LHCN-M2 (cell line): ENCODE data around the gene TBXAS1. TPM values are rescaled to one million over a fixed set of nuclear protein-coding genes. Genes with fewer than 3 reads are reported as not detected.

Experiments used
- DNase-seq: peaks from one replicate; pipeline ENCODE4 v3.0.0-alpha.2; 2012; ENCODE audit warnings: low read depth
- total RNA-seq: library from RNA; depleted of rRNA; stranded (reverse); fragments of >200 nt; gene quantifications from 2 replicates; pipeline ENCODE4 v1.2.3, GENCODE V29; 2014

TBXAS1 gene
- total RNA-seq, 1 experiment from 2014 or later: 8.4 TPM

- DNase-seq: no peak
Measured at GRCh38 chr7:139999516-139999915, 170.5 kb downstream of the TBXAS1 start.

GRCh38 chr7:140000666-140001268, 171.7 kb downstream of the TBXAS1 start:
- DNase-seq: no peak

GRCh38 chr7:140003913-140004382, 174.9 kb downstream of the TBXAS1 start:
- peak; percentile 76 for DNase-seq

GRCh38 chr7:140004672-140005071, 175.6 kb downstream of the TBXAS1 start:
- DNase-seq: no peak

DNA sequence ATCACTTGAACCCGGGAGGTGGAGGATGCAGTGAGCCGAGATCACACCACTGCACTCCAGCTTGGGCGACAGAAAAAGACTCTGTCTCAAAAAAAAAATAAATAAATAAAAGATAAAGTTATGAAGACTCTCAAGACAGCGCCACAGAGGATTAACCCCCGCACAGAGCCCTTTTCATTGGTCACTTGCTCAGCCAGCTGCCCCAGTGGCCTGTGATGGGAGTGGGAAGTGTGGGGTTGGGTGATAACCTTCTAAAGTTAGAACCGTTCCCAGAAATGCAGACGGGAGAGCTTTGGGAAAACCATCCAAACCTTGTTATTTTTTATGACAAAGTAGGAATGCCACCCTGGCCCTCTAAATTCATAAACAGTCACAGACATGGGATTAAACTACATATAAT, 176.3 kb downstream of the TBXAS1 start:
- no peak for DNase-seq

DNA sequence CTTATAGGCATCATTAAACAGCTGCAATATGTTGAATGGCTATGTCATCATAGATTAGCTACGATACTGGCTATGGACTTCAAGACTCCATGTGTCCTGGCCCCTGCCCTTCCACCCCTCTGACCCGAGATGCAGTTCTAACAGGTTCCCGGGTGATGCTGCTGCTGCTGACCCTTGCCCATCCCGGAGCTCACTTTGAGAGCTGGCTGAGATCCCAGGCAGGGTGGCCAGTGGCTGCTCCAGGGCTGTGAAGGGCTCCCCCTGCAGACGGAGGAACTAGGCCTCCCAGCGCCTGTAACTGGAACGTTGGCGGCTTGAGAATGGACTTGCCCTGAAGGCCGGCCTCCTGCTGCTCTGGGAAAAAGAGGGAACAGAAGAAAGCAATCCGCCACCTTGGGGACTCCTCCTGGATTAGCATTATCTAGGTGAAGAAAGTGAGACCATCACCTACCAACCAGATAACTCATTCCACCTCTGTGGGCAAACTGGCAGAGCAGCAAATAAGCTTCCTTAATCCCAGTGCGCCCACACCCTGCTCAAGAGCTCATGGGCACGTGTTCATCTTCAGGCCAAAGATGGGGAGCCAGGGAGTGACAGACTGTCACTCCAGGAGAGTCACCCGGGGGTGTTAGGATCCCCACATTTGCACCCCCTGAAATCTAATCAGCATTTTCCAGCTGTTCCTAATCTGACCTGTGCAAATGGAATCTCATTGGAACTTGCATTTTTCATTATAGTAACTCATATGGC, 176.9 kb downstream of the TBXAS1 start:
- peak; percentile 26 for DNase-seq

DNA sequence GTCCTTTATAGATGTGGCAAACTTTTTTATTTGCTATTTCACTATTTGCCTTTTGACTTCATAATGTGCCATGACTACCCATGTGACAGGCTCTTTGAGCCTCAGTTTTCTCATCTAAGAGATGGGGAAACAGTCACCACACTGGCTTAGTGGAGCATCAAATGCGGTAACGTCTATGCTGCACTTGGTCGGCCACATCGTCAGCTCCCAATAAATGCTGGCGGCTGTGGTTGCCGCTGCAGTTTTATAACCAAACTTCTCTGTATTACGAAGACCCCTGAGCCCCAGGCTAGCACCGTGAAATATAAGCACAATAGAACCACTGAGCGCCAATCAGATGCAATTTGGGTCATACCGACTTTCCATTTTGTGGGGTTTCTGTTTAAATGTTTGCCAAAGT, 177.5 kb downstream of the TBXAS1 start:
- DNase-seq: no peak

DNA sequence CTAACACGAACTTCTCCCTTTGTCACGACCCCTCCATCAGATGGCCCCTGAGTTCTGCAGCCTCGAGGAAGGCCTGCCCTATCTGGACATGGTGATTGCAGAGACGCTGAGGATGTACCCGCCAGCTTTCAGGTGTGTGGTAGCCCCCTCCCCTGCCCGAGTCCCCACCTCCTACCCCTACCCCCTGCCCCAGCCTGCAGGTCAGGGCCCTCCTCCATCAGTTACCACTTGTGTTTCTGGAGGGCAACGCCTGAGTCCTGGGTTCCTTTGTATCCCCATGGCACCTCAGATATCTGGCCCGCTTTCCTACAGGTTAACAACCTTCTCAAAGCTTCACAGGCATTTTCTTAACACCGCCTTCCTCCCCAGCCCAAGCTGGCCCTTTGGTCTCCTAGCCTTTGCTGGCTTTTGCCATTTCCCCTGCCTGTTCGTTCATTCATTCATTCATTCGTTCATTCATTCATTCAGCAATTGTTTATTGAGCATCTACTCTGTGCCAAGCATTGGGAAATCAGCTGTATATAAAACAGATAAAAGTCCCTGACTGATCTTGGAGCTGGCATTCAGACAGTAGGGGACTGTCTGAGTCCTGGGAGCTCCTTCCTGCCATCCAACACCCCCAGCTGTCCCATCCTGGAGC, 178.1 kb downstream of the TBXAS1 start:
- no peak for DNase-seq

GRCh38 chr7:140008755-140009610, 179.9 kb downstream of the TBXAS1 start:
- no peak for DNase-seq

DNA sequence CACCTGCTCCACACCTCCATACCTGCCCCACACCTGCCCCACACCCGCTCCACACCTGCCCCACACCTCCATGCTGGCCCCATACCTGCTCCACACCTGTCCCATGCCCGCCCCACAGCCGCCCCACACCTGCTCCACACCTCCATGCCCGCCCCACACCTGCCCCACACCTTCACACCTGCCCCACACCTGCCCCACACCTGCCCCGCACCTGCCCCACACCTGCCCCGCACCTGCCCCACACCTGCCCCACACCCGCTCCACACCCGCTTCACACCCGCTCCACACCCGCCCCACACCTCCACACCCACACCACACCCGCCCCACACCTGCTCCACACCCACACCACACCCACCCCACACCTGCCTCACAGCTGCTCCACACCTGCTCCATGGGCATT, 180.7 kb downstream of the TBXAS1 start:
- DNase-seq: no peak

DNA sequence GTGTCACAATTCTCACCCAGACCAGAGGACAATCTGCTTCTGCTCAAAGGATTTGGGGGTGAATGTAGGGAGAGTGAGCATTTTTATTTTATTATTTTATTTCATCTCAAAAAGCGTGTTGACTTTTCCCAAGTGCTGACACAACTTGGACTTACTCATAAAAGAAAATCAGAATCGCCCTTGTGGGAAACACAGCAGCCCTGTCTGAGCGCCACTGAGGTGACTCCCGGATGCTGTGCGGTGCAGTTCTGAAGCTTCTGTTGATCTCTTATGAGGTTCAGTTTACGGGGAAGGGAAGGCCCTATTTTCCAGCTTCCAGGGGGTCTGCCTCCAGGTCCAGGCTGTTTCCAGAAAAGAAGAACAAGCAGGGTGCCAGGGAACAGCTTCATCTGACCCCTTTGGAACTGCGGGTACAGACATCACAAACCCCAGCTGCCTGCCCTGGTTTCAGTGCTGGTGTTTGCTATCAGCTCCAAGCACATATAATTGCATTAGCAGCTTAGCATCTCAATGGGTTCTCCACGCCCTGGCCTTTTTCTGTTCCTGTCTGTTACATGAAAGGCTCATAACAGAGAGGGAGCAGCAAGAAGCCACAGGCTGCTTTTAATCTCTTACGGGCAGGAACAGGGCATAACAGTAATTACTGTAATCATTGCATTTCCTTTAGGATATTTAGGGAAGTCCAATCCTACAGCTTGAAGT, 181.3 kb downstream of the TBXAS1 start:
- DNase-seq: no peak

GRCh38 chr7:140013676-140014075, 184.6 kb downstream of the TBXAS1 start:
- DNase-seq: no peak

DNA sequence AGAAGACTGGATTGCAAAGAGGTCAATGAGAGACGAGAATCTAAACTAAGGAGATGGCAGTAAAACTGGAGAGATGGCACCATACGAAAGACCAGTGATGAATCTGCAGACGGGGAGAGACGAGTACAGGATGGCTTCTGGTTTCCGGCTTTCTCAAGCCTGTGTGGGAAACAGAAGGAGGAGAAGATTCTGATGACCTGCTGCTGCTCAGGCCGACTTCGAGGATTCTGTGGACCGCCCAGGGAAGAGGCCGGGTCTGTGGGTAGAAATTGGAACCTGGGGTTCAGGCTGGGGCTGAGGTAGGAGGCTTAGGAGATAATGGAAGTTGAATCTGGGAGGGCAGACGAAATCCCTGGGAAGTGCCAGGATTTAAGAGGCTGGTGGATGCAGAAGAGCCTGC, 185.1 kb downstream of the TBXAS1 start:
- no peak for DNase-seq

- no peak for DNase-seq
Measured at GRCh38 chr7:140015471-140015970, 186.5 kb downstream of the TBXAS1 start.

DNA sequence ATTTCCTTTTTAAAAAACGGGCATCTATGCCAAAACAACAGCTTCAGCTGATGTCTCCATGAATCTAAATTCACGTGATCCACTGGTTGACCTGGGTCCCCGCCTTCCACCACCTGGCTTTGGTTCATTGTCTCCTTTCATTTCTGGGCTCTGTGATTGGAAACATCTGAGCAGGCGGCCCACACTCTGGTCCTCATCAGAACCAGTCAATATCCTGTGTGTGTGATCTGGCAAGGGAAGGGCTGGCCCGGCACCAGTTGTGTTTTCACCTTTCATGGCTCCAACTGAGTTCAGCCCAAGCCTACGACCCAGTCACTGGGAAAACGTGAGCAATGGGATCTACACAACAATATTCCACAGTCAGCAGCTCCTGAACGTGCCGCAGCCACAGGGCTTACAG, 187.5 kb downstream of the TBXAS1 start:
- DNase-seq: no peak

DNA sequence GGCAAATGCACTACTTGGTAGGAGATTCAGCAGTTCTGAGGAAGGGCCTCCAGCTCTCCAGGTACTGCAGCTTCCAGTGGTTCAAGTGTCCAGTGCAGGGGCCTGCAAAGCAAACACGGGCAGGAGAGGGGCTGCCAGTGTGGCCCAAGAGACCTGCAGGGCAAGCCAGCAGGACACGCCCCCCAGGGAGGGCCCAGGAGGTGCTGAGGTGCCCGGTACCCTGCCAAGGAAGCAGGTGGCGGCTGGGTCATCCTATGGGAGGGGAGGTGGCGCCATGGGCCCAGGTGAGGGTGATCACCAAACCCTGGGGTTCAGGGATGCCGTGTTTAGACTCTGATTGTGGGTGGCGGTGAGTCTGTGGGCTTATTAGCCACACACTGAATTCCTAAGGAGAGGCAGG, 188.0 kb downstream of the TBXAS1 start:
- DNase-seq: no peak

GRCh38 chr7:140017543-140017942, 188.5 kb downstream of the TBXAS1 start:
- no peak for DNase-seq

- DNase-seq: no peak
Measured at GRCh38 chr7:140018125-140019043, 189.3 kb downstream of the TBXAS1 start.

DNA sequence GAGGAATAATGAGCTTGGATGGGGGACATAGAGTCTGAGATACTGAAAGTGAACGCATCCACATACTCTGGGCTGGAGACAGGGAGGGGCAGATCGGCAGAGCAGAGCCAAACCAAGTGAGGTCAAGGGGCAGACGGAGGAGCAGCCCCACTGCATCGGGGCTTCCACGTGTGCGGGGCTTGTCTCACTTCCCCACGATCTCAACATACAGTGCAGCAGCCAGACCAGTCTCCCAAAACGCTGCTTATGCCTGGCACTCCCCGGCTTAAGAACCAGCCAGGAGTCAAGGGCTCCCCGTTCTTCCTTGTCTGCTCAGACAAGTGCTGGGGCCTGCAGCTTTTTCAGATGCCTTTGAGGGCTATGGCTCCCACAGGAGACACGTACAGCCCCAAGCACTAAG, 190.1 kb downstream of the TBXAS1 start:
- no peak for DNase-seq

DNA sequence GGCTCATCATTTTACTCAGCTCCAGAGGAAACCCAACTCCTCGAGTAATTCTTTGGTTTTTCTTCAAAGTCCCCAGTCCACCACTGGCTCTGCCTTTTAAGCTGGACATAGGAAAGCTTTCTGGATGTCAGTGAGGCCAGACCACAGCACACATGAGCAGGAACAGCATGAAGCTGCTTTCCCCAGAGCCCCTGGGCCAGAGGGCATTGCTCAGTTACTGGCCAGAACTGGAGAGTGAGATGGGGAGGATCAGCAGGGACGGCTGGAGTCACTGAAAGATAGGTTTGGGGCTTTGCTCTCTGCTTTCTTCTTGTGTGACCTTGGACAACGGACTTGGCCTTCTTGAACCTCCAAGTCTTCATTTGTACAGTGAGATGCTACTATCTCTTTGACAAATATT, 190.5 kb downstream of the TBXAS1 start:
- no peak for DNase-seq
